Tibial nerve (tissue), 4 donors: Measurements from ENCODE around the gene MYG1.

Source experiments
- CTCF ChIP-seq, 5 experiments: fragments of 200-600 bp in 3 of 5; fragments of 450-650 bp in 2 of 5; sonication (generic) in 3 of 5; IDR thresholded peaks; one replicate each; pipeline ENCODE4 v1.5.1; 2016 to 2019; ENCODE audit warnings: antibody characterized with exemption in 5 of 5, mild to moderate bottlenecking in 3 of 5, moderate library complexity in 2 of 5
- EP300 ChIP-seq, 2 donors: sonication (generic); formaldehyde crosslinking; IDR thresholded peaks; one replicate each; pipeline ENCODE4 v1.6.1; 2017; ENCODE audit warnings: antibody characterized with exemption in 2 of 2, mild to moderate bottlenecking in 1 of 2

GRCh38 chr12:53252349-53252916, 47.1 kb upstream of the MYG1 start:
- no peak for TF ChIP-seq CTCF (IDR thresholded peaks at IDR 0.05)
- TF ChIP-seq EP300 (IDR thresholded peaks at IDR 0.05): no peak
